K562 (cell line): ENCODE data around the gene TMEM95. TPM values are rescaled to one million over a fixed set of nuclear protein-coding genes. Genes with fewer than 3 reads are reported as not detected.

Experiments used
- CREB3 ChIP-seq: fragments of 450-650 bp; conservative IDR thresholded peaks from 2 replicates; pipeline ENCODE4 v1.6.1; 2016; ENCODE audit warnings: missing genetic modification characterization, low read depth, mild to moderate bottlenecking, missing compliant biosample characterization, moderate library complexity
- GABPB2 ChIP-seq: fragments of 250-450 bp; sonication (Bioruptor Pico); conservative IDR thresholded peaks from 2 replicates; pipeline ENCODE4 v1.5.1; 2021; ENCODE audit warnings: mild to moderate bottlenecking
- HSF4 ChIP-seq: fragments of 250-450 bp; sonication (Bioruptor Pico); IDR thresholded peaks from 2 replicates; pipeline ENCODE4 v2.1.2; 2022; ENCODE audit warnings: mild to moderate bottlenecking, moderate library complexity, borderline replicate concordance
- LCOR ChIP-seq: sonication (generic); formaldehyde crosslinking; IDR thresholded peaks from 2 replicates; pipeline ENCODE4 v1.8.0; 2022; ENCODE audit warnings: mild to moderate bottlenecking, missing genetic modification reagents
- MTF1 ChIP-seq: fragments of 250-450 bp; sonication (Bioruptor Pico); IDR thresholded peaks from 2 replicates; pipeline ENCODE4 v1.9.0; 2021; ENCODE audit warnings: moderate library complexity, mild to moderate bottlenecking, inconsistent platforms, borderline replicate concordance
- NFE2L1 ChIP-seq: fragments of 450-650 bp; IDR thresholded peaks from 2 replicates; pipeline ENCODE4 v1.6.1; 2016; ENCODE audit warnings: missing genetic modification characterization, low read depth, mild to moderate bottlenecking, missing compliant biosample characterization, moderate library complexity, borderline replicate concordance
- NFXL1 ChIP-seq: fragments of 450-650 bp; formaldehyde crosslinking; IDR thresholded peaks from 2 replicates; pipeline ENCODE4 v1.4.0; 2021; ENCODE audit warnings: mild to moderate bottlenecking
- PCBP1 ChIP-seq: fragments of 200-400 bp; formaldehyde crosslinking; IDR thresholded peaks from 2 replicates; pipeline ENCODE4 v1.6.1; 2018; ENCODE audit warnings: mild to moderate bottlenecking, low read depth, low read length; ENCODE audit not compliant: poor library complexity, severe bottlenecking
- RCOR1 ChIP-seq, 2 experiments: IDR thresholded peaks; 2 replicates each; pipeline ENCODE4 v1.6.1; 2012; ENCODE audit warnings: low read depth in 2 of 2, low read length in 2 of 2, borderline replicate concordance in 1 of 2, improper control_type of control experiment in 1 of 2
- ZBTB2 ChIP-seq: fragments of 450-650 bp; IDR thresholded peaks from 2 replicates; pipeline ENCODE4 v1.6.1; 2016; ENCODE audit warnings: antibody characterized with exemption
- ZNF282 ChIP-seq: sonication (generic); formaldehyde crosslinking; IDR thresholded peaks from 2 replicates; pipeline ENCODE4 v1.8.1; 2023; ENCODE audit warnings: missing genetic modification reagents
- ZNF318 ChIP-seq, 2 experiments: fragments of 450-650 bp; IDR thresholded peaks; 2 replicates each; pipeline ENCODE4 v1.6.1; 2016; ENCODE audit warnings: mild to moderate bottlenecking in 2 of 2, borderline replicate concordance in 1 of 2, low read depth in 1 of 2, moderate library complexity in 1 of 2
- ZNF398 ChIP-seq: fragments of 250-450 bp; sonication (Bioruptor Pico); IDR thresholded peaks from 2 replicates; pipeline ENCODE4 v1.8.0; 2021; ENCODE audit warnings: moderate library complexity, mild to moderate bottlenecking, inconsistent platforms
- polyA plus RNA-seq, 8 experiments: library from polyadenylated mRNA; depleted of rRNA in 4 of 8; stranded (reverse) in 5 of 8; unstranded in 3 of 8; fragments of >200 nt; fragmentation: Nextera tagmentation in 2 of 8; fragmentation: Illumina TruSeq in 1 of 8; extraction: Ambion mirVana in 2 of 8; extraction: Trizol in 1 of 8; gene quantifications; 2 replicates each; pipeline versions ENCODE4 v1.2.1 to v1.2.3, GENCODE V29; 2011 to 2014; ENCODE audit warnings: inconsistent platforms in 1 of 8, missing spikeins in 1 of 8
- total RNA-seq, 7 experiments: library from RNA; depleted of rRNA in 6 of 7; stranded (reverse); fragments of >200 nt in 6 of 7; fragmentation: Illumina TruSeq in 2 of 7; extraction: Trizol in 2 of 7; gene quantifications; 2 replicates each; pipeline versions ENCODE4 v1.2.1 to v1.2.3, GENCODE V29; 2011 to 2021; ENCODE audit warnings: low replicate concordance in 1 of 7

TMEM95 gene
- total and polyA plus RNA-seq, 9 of the 15 experiments (the other 6 are each of a cell fraction or from before 2014, with no cell fraction given) = not detected

GRCh38 chr17:7406235-7406825 lies 51.4 kb downstream of the TMEM95 start (continued):
- TF ChIP-seq ZNF318 (IDR thresholded peaks at IDR 0.05; ENCODE audit: borderline replicate concordance in 1 of 2, low read depth in 1 of 2) (no peak), NFXL1 (CRISPR knock-in tag) (no peak), NFE2L1 (tag) (no peak), MTF1 (no peak), ZNF282 (no peak), HSF4 (no peak), LCOR (CRISPR knock-in tag) (no peak), ZNF398 (CRISPR knock-in tag) (no peak), CREB3 (tag) (no peak), PCBP1 (no peak), ZBTB2 (no peak), GABPB2 (CRISPR knock-in tag) (no peak), RCOR1 (IDR thresholded peaks at IDR 0.05; ENCODE audit: borderline replicate concordance in 1 of 2, low read depth in 2 of 2, low read length in 2 of 2) (no peak)
